Spinal cord (tissue), 10 donors: ENCODE measurements around the gene CLDN15. TPM values are rescaled to one million over a fixed set of nuclear protein-coding genes. Genes with fewer than 3 reads are reported as not detected.
A peak's percentile ranks its signal among the peaks of the same experiment; 100 is the strongest.

Experiments used
- DNase-seq, 6 donors: peaks; one replicate each; pipeline versions ENCODE4 v3.0.0 to v3.0.0-alpha.2; 2013 to 2015; ENCODE audit warnings: low spot score in 6 of 6, low read depth in 4 of 6
- H3K27ac ChIP-seq: one replicate; pipeline ENCODE4 v1.5.1; 2013; ENCODE audit warnings: low read depth, low read length, control low read depth
- H3K27me3 ChIP-seq: one replicate; pipeline ENCODE4 v1.6.1; 2013; ENCODE audit warnings: low read length; ENCODE audit not compliant: control insufficient read depth, insufficient read depth
- H3K36me3 ChIP-seq: one replicate; pipeline ENCODE4 v1.6.1; 2013; ENCODE audit warnings: low read length; ENCODE audit not compliant: control insufficient read depth, insufficient read depth
- H3K4me1 ChIP-seq: one replicate; pipeline ENCODE4 v1.6.1; 2013; ENCODE audit warnings: low read length; ENCODE audit not compliant: control insufficient read depth, insufficient read depth
- H3K4me3 ChIP-seq: one replicate; pipeline ENCODE4 v1.5.1; 2013; ENCODE audit warnings: low read depth, low read length, control low read depth
- H3K9me3 ChIP-seq: one replicate; pipeline ENCODE4 v1.6.1; 2013; ENCODE audit warnings: low read length; ENCODE audit not compliant: control insufficient read depth, insufficient read depth
- WGBS: methylation state at CpG from one replicate; pipeline ENCODE4 v1.1.5; 2013; ENCODE audit warnings: missing lambda C conversion rate; ENCODE audit not compliant: insufficient coverage; 5-methylcytosine and 5-hydroxymethylcytosine counted together
- polyA plus RNA-seq, 2 donors: library from polyadenylated mRNA; unstranded; fragments of 120-200 nt; gene quantifications; one replicate each; pipeline ENCODE4 v1.2.1, GENCODE V29; 2013; ENCODE audit not compliant: insufficient read length in 2 of 2
- total RNA-seq, 2 donors: library from RNA; depleted of rRNA in 1 of 2; stranded (reverse); fragments of 120-200 nt in 1 of 2; fragments of >200 nt in 1 of 2; gene quantifications; one replicate each; pipeline versions ENCODE4 v1.2.3 to v1.2.4, GENCODE V29; 2013 to 2014
- donor health status: healthy.

Gene CLDN15
- total and polyA plus RNA-seq, 4 donors: 3.3 to 13.8 (median 8.8) TPM

DNA sequence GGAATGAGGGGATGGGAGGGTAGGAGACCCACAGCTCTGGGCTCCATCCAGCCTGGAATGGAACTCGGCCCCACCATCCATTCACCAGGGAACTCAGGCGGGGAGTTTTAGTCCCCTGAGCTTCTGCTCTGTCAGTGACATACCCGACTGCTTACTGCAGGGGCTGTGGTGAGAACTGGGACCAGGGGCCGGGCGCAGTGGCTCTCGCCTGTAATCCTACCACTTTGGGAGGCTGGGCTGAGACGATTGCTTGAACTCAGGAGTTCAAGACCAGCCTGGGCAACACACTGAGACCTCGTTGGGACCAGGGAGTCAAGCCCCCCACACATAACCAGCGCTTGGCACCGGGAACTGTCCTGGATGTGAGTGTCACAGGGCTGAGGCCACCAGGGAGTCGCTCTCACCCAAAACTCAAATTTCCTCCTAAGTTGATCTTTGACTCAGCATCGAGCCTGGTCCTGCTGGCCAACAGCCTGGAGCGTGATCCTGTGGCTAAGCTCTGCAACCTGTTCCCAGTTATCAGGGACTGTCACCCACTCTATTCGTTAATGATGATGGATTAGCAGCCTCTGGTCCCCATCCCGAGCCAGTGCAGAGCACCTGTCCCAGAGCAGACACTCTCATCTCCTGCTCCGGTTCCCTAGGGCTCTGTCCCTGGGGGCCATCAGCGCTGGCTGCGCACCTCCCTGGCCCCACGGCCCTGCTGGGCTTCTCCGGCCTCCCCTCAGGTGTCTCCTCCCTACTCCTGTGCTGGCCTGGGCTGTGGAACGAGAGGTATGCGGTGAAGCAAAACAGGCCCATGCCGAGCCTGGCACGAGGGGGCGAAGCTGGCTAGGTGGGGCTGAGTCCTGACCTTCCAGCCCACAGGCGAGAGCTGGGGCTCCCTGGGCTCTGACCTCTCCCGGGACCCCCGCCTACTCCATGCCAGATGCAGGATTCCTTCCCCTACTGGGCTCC, 902 bp upstream of the CLDN15 start:
- DNase-seq: no peak
- Histone ChIP-seq H3K36me3 (peaks cover 79% of the 10 kb centered on the region), H3K27me3 (no peaks in the 10 kb centered on the region), H3K9me3 (no peaks in the 10 kb centered on the region), H3K4me1 (peaks cover 19% of the 10 kb centered on the region), H3K4me3 (no peak overlapping the region), H3K27ac (no peak overlapping the region)
- WGBS: 76% methylated on average over 21 of the region's 28 CpGs

DNA sequence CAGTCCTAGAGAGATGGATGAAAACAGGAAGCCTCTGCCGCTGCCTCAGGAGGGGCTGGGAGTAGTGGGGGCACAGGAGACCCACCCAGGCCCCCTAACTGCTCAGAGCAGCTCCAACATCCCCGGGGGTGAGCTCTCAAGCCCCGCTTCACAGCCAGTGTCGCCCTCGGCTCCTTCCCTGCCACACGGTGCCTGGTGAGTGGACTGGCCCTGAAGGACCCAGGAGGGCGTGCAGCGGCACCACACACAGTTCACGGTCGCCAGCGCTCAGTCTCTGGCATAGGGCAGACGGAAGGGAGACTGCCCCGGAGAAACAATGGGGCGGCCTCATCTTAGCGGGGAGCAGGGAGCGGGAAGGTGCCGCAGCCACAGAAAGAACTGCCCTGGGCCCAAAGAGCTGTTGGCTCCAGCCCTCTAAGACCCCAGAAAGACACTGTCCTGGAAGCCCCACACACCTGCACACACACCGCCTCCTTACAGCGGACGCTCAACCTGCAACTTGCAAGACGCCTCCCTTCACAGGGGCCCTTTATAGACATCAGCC, 1.2 kb downstream of the CLDN15 start:
- H3K9me3 ChIP-seq: no peaks in the 10 kb centered on the region
- H3K27me3 ChIP-seq: no peaks in the 10 kb centered on the region
- peaks cover 23% of the 10 kb centered on the region for H3K4me1 ChIP-seq
- DNase-seq: no peak
- no peak overlapping the region for H3K4me3 ChIP-seq
- WGBS: 83% methylated on average over 20 of the region's 21 CpGs
- H3K27ac ChIP-seq: no peak overlapping the region
- H3K36me3 ChIP-seq: peaks cover 82% of the 10 kb centered on the region

DNA sequence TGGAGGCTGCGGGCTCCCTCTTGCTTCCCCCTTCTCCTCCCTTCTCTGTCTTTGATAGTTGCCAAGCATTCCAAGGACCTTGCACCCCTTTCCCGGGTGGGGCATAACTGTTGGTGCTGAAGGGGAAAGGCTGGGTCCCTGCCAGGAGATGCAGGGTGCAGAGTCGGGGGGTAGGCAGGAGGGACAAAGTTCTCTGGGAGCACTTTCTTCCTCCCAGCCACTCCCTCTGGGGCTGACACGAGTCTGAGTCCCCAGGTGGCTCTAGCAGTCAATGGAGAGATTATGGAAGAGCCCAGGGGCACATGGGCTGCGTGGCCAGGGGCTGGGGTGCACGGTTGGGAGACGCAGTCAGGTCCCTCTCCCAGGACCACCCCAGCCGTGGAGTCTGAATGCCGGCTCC, 2.1 kb downstream of the CLDN15 start:
- H3K4me1 ChIP-seq: peaks cover 23% of the 10 kb centered on the region
- no peak overlapping the region for H3K4me3 ChIP-seq
- no peak for DNase-seq
- H3K27me3 ChIP-seq: no peaks in the 10 kb centered on the region
- no peaks in the 10 kb centered on the region for H3K9me3 ChIP-seq
- no peak overlapping the region for H3K27ac ChIP-seq
- H3K36me3 ChIP-seq: peaks cover 82% of the 10 kb centered on the region
- WGBS: 84% methylated on average over 4 of the region's 9 CpGs

DNA sequence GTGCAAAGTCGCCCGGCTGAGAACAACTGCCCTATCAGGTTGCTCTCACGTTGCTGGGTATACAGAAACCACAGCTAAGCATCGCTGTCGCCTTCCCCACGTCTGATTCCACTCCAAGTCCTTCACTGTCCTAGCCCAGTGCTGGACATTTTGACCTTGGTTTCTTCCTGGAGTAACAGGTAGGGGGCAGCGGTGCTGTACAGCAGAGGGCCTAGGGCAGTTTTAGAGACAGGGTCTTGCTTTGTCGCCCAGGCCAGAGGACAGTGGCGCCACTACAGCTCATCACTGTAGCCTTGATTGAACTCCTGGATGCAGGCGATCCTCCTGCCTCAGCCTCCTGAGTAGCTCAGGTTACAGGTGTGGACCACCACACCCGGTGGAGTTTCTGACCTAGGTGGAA, 2.6 kb downstream of the CLDN15 start:
- Histone ChIP-seq H3K27me3 (no peaks in the 10 kb centered on the region), H3K4me3 (no peak overlapping the region), H3K9me3 (no peaks in the 10 kb centered on the region), H3K4me1 (peaks cover 23% of the 10 kb centered on the region), H3K27ac (no peak overlapping the region), H3K36me3 (peaks cover 81% of the 10 kb centered on the region)
- 80% methylated on average over 11 of the region's 11 CpGs for WGBS
- DNase-seq: no peak

DNA sequence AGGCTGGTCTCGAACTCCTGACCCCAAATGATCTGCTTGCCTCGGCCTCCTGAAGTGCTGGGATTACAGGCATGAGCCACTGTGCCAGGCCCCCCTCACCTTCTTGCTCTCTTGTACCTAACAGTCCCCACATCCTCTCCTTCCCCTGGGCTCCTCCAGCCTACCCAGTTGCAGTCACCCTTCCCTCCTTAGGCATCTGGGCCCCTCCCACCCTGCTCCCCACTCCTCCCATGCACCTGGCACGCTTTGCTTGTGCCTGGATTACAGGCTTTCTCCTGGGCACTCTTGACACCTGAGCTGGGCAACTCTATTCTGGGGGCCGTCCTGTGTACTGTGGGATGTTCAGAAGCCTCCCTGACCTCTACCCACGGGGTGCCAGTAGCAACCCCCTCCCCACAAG, 3.0 kb downstream of the CLDN15 start:
- no peak overlapping the region for H3K27ac ChIP-seq
- DNase-seq: no peak
- H3K27me3 ChIP-seq: no peaks in the 10 kb centered on the region
- H3K4me3 ChIP-seq: no peak overlapping the region
- H3K9me3 ChIP-seq: no peaks in the 10 kb centered on the region
- peaks cover 19% of the 10 kb centered on the region for H3K4me1 ChIP-seq
- 83% methylated on average over 5 of the region's 5 CpGs for WGBS
- H3K36me3 ChIP-seq: peaks cover 79% of the 10 kb centered on the region

DNA sequence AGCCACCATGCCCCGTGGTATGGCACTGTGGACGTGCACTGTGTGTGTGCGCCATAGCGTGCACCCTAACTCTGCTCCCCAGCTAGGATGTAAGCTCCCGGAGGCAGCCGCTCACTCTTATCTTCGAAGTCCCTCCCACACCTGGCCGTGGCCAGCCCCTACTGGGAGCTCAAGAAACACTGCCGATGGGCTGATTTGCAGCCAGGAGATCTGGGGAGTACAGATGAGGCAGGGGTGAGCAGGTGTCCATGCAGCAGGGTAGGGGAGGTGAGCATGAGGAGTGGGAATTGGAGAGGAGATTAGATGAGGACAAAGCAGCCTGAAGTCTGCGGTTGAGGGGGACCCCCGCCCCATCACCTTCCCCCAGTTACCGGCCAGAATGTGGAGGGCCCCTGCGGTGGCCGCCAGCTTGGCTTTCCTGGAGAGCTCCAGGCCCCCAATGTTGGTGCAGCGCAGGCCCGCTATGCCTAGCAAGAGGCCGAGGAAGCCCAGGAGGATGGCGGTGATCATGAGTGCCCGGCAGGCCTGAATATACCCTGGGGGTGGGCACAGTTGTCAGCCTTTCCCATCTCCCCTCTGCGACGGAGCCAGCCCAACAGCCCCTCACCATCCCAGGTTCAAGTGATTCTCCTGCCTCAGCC, 3.6 kb downstream of the CLDN15 start:
- no peak overlapping the region for H3K4me3 ChIP-seq
- no peaks in the 10 kb centered on the region for H3K27me3 ChIP-seq
- H3K36me3 ChIP-seq: peaks cover 77% of the 10 kb centered on the region
- no peaks in the 10 kb centered on the region for H3K9me3 ChIP-seq
- H3K27ac ChIP-seq: no peak overlapping the region
- peaks cover 15% of the 10 kb centered on the region for H3K4me1 ChIP-seq
- 91% methylated on average over 17 of the region's 21 CpGs for WGBS
- DNase-seq: no peak

DNA sequence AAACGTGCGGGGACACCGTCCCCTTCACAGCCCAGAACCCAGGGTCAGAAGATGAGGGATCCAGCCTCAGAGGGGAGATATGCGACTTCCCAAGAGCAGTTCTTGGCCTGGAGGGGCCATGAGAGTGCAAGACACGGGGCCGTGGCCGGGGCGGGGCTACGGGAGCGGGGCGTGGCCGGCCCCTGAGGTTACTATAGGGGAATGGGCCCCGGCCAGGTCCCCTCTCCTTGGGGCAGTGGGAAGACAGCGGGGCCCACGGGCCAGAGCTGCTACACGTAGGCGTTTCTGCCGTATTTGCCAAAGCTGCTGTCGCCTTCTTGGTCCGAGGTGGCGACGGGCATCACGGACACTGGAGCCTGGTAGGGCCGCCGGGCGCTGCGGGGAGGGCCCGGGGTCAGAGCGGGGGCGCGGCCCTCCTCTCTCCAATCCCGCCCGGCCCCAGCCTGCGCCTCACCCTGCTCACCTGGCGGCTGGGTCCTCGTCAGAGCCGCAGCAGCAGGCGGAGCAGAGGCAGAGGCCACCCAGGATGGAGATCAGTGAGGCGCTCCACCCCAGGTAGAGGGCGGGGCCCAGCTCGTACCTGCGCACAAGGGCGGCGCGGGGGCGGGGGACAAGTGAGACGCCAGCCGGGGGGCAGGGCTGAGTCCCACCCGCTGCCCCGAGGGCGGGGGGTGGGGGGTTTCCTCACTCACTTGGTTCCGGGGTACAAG, 5.3 kb downstream of the CLDN15 start:
- Histone ChIP-seq H3K4me3 (no peak overlapping the region), H3K27ac (no peak overlapping the region), H3K9me3 (no peaks in the 10 kb centered on the region), H3K27me3 (no peaks in the 10 kb centered on the region), H3K36me3 (peaks cover 74% of the 10 kb centered on the region), H3K4me1 (peaks cover 10% of the 10 kb centered on the region)
- peak in 1 of 6 donors; percentile 43 for DNase-seq
- WGBS: 10% methylated on average over 48 of the region's 52 CpGs

DNA sequence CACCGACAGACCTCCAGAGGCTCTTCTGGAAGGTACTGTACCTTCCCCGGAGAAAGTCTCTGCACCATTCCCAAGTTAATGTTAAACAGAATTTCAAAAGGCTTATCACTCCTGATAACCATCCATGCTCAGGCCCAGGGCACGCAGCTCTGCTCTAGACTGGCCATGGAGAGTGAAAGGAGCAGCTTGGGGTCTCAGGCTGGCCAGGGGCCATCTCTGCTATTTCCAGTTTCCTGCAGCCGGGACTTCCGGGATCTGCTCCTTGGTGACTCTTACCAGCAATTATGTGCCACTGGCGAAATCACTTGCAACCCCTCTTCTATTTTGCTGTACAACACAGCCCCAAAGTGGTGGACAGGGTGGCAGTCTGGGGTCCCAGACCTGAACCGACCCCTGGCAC, 6.0 kb downstream of the CLDN15 start:
- no peaks in the 10 kb centered on the region for H3K9me3 ChIP-seq
- WGBS: 90% methylated on average over 6 of the region's 7 CpGs
- H3K27me3 ChIP-seq: no peaks in the 10 kb centered on the region
- peaks cover 9% of the 10 kb centered on the region for H3K4me1 ChIP-seq
- DNase-seq: no peak
- H3K4me3 ChIP-seq: no peak overlapping the region
- no peak overlapping the region for H3K27ac ChIP-seq
- peaks cover 74% of the 10 kb centered on the region for H3K36me3 ChIP-seq

DNA sequence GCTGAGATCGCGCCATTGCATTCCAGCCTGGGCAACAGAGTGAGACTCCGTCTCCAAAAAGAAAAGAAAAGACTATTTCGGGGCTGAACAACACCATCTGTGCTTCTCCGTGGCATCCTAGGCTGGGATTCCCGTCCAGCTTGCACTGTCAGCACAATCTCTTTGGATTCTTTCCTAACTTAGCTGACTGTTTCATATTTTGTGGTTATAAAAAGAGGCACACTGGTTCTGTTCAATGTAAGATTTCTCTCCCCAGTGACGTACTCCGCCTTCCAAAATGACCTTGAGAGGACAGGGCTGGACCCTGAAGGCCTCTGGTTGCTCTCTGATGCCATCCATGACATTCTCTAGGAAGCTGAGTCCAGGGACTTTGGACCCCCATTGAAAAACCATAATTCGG, 10.9 kb downstream of the CLDN15 start:
- H3K4me3 ChIP-seq: no peak overlapping the region
- H3K27ac ChIP-seq: no peak overlapping the region
- no peaks in the 10 kb centered on the region for H3K27me3 ChIP-seq
- DNase-seq: peak in 1 of 6 donors; percentile 74
- 97% methylated on average over 6 of the region's 9 CpGs for WGBS
- H3K9me3 ChIP-seq: no peaks in the 10 kb centered on the region
- H3K4me1 ChIP-seq: peaks cover 1% of the 10 kb centered on the region
- H3K36me3 ChIP-seq: peaks cover 83% of the 10 kb centered on the region
